Globus pallidus (tissue), 1 donor: ENCODE data around the gene BPIFB2.

ENCODE experiments used
- DNase-seq: peaks from one replicate; pipeline ENCODE4 v3.0.0-alpha.2; 2015; ENCODE audit warnings: low spot score

Gene BPIFB2

GRCh38 chr20:33022694-33023438 lies 15.4 kb downstream of the BPIFB2 start:
- no peak for DNase-seq

- DNase-seq: no peak
Measured at GRCh38 chr20:33023439-33024242, 16.1 kb downstream of the BPIFB2 start.

- no peak for DNase-seq
Measured at GRCh38 chr20:33024243-33024560, 16.7 kb downstream of the BPIFB2 start.

GRCh38 chr20:33024609-33025317 lies 17.3 kb downstream of the BPIFB2 start:
- DNase-seq: no peak

GRCh38 chr20:33025318-33025876 lies 17.9 kb downstream of the BPIFB2 start:
- no peak for DNase-seq

GRCh38 chr20:33026072-33026778 lies 18.7 kb downstream of the BPIFB2 start:
- no peak for DNase-seq

GRCh38 chr20:33026779-33027759 lies 19.6 kb downstream of the BPIFB2 start:
- DNase-seq: no peak

GRCh38 chr20:33027769-33028751 lies 20.6 kb downstream of the BPIFB2 start:
- DNase-seq: no peak

- no peak for DNase-seq
Measured at GRCh38 chr20:33028875-33029274, 21.4 kb downstream of the BPIFB2 start.

- DNase-seq: no peak
Measured at GRCh38 chr20:33030076-33030475, 22.6 kb downstream of the BPIFB2 start.

- no peak for DNase-seq
Measured at GRCh38 chr20:33030569-33030968, 23.1 kb downstream of the BPIFB2 start.

- no peak for DNase-seq
Measured at GRCh38 chr20:33031531-33031930, 24.0 kb downstream of the BPIFB2 start, which contains the start of gene BPIFB6. Gene BPIFB6, plus strand, starts transcription at chr20:33031648. Its CDS starts 0 bp downstream, at chr20:33031648.

GRCh38 chr20:33032555-33032954 lies 25.1 kb downstream of the BPIFB2 start:
- no peak for DNase-seq

- DNase-seq: no peak
Measured at GRCh38 chr20:33033381-33033780, 25.9 kb downstream of the BPIFB2 start.

GRCh38 chr20:33034115-33034514 lies 26.6 kb downstream of the BPIFB2 start:
- no peak for DNase-seq

GRCh38 chr20:33034901-33035492 lies 27.5 kb downstream of the BPIFB2 start:
- DNase-seq: no peak

- no peak for DNase-seq
Measured at GRCh38 chr20:33037456-33037855, 30.0 kb downstream of the BPIFB2 start.

- no peak for DNase-seq
Measured at GRCh38 chr20:33038243-33038642, 30.7 kb downstream of the BPIFB2 start.

GRCh38 chr20:33042430-33042829 lies 34.9 kb downstream of the BPIFB2 start:
- DNase-seq: no peak
